K562 (cell line): ENCODE measurements around the gene LAMA2.

Source experiments
- ATF4 ChIP-seq: fragments of 450-650 bp; formaldehyde crosslinking; IDR thresholded peaks from 2 replicates; pipeline ENCODE4 v1.4.0; 2022; ENCODE audit warnings: mild to moderate bottlenecking, moderate library complexity
- CTCF ChIP-seq, 3 experiments: IDR thresholded peaks in 2 of 3; conservative IDR thresholded peaks in 1 of 3; 2 replicates each; pipeline ENCODE4 v1.5.1; 2011 to 2012; ENCODE audit warnings: low read length in 3 of 3, mild to moderate bottlenecking in 3 of 3, control low read depth in 2 of 3, improper control_type of control experiment in 1 of 3, inconsistent platforms in 1 of 3, low read depth in 1 of 3, mixed read lengths in 1 of 3, moderate library complexity in 1 of 3; ENCODE audit not compliant: insufficient read depth in 2 of 3
- ILK ChIP-seq: fragments of 450-650 bp; IDR thresholded peaks from 2 replicates; pipeline ENCODE4 v1.6.1; 2016; ENCODE audit warnings: missing genetic modification characterization, low read depth, mild to moderate bottlenecking, missing compliant biosample characterization, moderate library complexity, borderline replicate concordance
- MAX ChIP-seq: sonication (generic); formaldehyde crosslinking; IDR thresholded peaks from 2 replicates; pipeline ENCODE4 v1.9.0; 2022; ENCODE audit warnings: mild to moderate bottlenecking, missing genetic modification reagents
- POLR2AphosphoS5 ChIP-seq: IDR thresholded peaks from 2 replicates; pipeline ENCODE4 v1.6.1; 2011; ENCODE audit warnings: mild to moderate bottlenecking, low read depth, low read length, moderate library complexity; ENCODE audit not compliant: control insufficient read depth, insufficient read depth
- ZNF253 ChIP-seq: fragments of 250-450 bp; sonication (Bioruptor Pico); conservative IDR thresholded peaks from 2 replicates; pipeline ENCODE4 v1.6.1; 2021; ENCODE audit warnings: mild to moderate bottlenecking
- ZNF274 ChIP-seq: IDR thresholded peaks from 2 replicates; pipeline ENCODE4 v1.6.1; 2011; ENCODE audit warnings: low read depth, mild to moderate bottlenecking, low read length, moderate library complexity, borderline replicate concordance

- TF ChIP-seq CTCF (IDR thresholded peaks at IDR 0.05 in 2 of 3, conservative IDR thresholded peaks at IDR 0.05 in 1 of 3; ENCODE audit: insufficient read depth in 2 of 3, low read depth in 1 of 3, low read length in 3 of 3) = no peak
- TF ChIP-seq ATF4 (CRISPR knock-in tag) = no peak
- no peak for TF ChIP-seq ZNF274
- TF ChIP-seq POLR2AphosphoS5 = no peak
- TF ChIP-seq MAX (CRISPR knock-in tag) = no peak
- no peak for TF ChIP-seq ZNF253 (CRISPR knock-in tag)
- no peak for TF ChIP-seq ILK (tag)
Measured at GRCh38 chr6:129113637-129114036, 230.7 kb downstream of the LAMA2 start.
